IMR-90 (cell line): ENCODE results near the gene GGT5. TPM values are rescaled to one million over a fixed set of nuclear protein-coding genes. Genes with fewer than 3 reads are reported as not detected.

Experiments
- ATAC-seq: fragments of 200-7000 bp; cut with Tn5 transposase; 2 replicates; pipeline ENCODE4 v1.9.1; 2020; ENCODE audit warnings: low read depth, mild to moderate bottlenecking, moderate library complexity
- BruUV-seq: library from RNA; stranded (reverse); fragments of 400-500 nt; replicated peaks from 2 replicates; lab custom pipeline; 2021; lab: Mats Ljungman, UMichigan
- CTCF ChIA-PET: fragments of 300-600 bp; formaldehyde crosslinking; extraction: SDS; loops from one replicate; lab custom pipeline; 2021; ENCODE audit warnings: antibody characterized with exemption; lab: Yijun Ruan, JAX
- POLR2A ChIA-PET: fragments of 300-600 bp; sonication (Branson Sonifier 250); formaldehyde crosslinking; loops from one replicate; lab custom pipeline; 2022; ENCODE audit warnings: antibody characterized with exemption; ENCODE audit not compliant: unreplicated experiment; lab: Charles Lee
- DNase-seq: peaks from one replicate; pipeline ENCODE4 v3.0.0; 2013
- H2AFZ ChIP-seq: replicated peaks from 2 replicates; pipeline ENCODE3; 2013; ENCODE audit warnings: low read length, mild to moderate bottlenecking; ENCODE audit not compliant: poor library complexity
- H2AK5ac ChIP-seq: 2 replicates; pipeline ENCODE4 v1.6.1; 2013; ENCODE audit warnings: low read depth, low read length, inconsistent platforms
- H2AK9ac ChIP-seq: replicated peaks from 2 replicates; pipeline ENCODE3; 2013; ENCODE audit warnings: mild to moderate bottlenecking, low read depth, low read length, moderate library complexity; ENCODE audit not compliant: poor library complexity
- H2BK120ac ChIP-seq: 2 replicates; pipeline ENCODE4 v1.6.1; 2013; ENCODE audit warnings: low read depth, low read length, inconsistent platforms
- H2BK15ac ChIP-seq: 3 replicates; pipeline ENCODE4 v1.6.1; 2013; ENCODE audit warnings: low read depth, low read length, inconsistent platforms
- H2BK20ac ChIP-seq: 2 replicates; pipeline ENCODE4 v1.6.1; 2013; ENCODE audit warnings: low read depth, mild to moderate bottlenecking, inconsistent platforms, low read length, moderate library complexity
- H2BK5ac ChIP-seq: 2 replicates; pipeline ENCODE4 v1.6.1; 2013; ENCODE audit warnings: mild to moderate bottlenecking, low read depth, low read length, inconsistent platforms; ENCODE audit not compliant: poor library complexity, severe bottlenecking
- H3K14ac ChIP-seq: replicated peaks from 2 replicates; pipeline ENCODE4 v1.6.1; 2013; ENCODE audit warnings: low read depth, low read length, inconsistent platforms
- H3K18ac ChIP-seq: 2 replicates; pipeline ENCODE4 v1.6.1; 2013; ENCODE audit warnings: low read depth, low read length, control low read depth
- H3K23ac ChIP-seq: 2 replicates; pipeline ENCODE4 v1.6.1; 2013; ENCODE audit warnings: low read depth, low read length, inconsistent platforms
- H3K27ac ChIP-seq: 2 replicates; pipeline ENCODE4 v1.5.1; 2013; ENCODE audit warnings: mild to moderate bottlenecking, control low read depth, low read length; ENCODE audit not compliant: insufficient read depth
- H3K27me3 ChIP-seq: 2 replicates; pipeline ENCODE4 v1.6.1; 2013; ENCODE audit warnings: low read length; ENCODE audit not compliant: control insufficient read depth, insufficient read depth
- H3K36me3 ChIP-seq: 2 replicates; pipeline ENCODE4 v1.6.1; 2013; ENCODE audit warnings: low read length, mixed read lengths; ENCODE audit not compliant: control insufficient read depth, insufficient read depth
- H3K4ac ChIP-seq: 2 replicates; pipeline ENCODE4 v1.6.1; 2013; ENCODE audit warnings: low read depth, low read length, inconsistent platforms
- H3K4me1 ChIP-seq: 2 replicates; pipeline ENCODE4 v1.6.1; 2013; ENCODE audit warnings: low read length, mixed read lengths; ENCODE audit not compliant: control insufficient read depth, insufficient read depth
- H3K4me2 ChIP-seq: 2 replicates; pipeline ENCODE4 v1.6.1; 2013; ENCODE audit warnings: low read depth, mild to moderate bottlenecking, control low read depth, low read length, moderate library complexity
- H3K4me3 ChIP-seq: 2 replicates; pipeline ENCODE4 v1.5.1; 2013; ENCODE audit warnings: low read depth, mild to moderate bottlenecking, control low read depth, low read length, moderate library complexity; ENCODE audit not compliant: insufficient read depth
- H3K56ac ChIP-seq: 2 replicates; pipeline ENCODE4 v1.6.1; 2013; ENCODE audit warnings: low read length, inconsistent platforms; ENCODE audit not compliant: insufficient read depth; ENCODE audit errors: extremely low read depth
- H3K79me1 ChIP-seq, 2 experiments: 2 replicates each; pipeline ENCODE4 v1.6.1; 2013; ENCODE audit warnings: low read length in 2 of 2, inconsistent platforms in 1 of 2, low read depth in 1 of 2
- H3K9ac ChIP-seq: 2 replicates; pipeline ENCODE4 v1.6.1; 2013; ENCODE audit warnings: low read depth, low read length, control low read depth
- H3K9me1 ChIP-seq: 2 replicates; pipeline ENCODE4 v1.6.1; 2013; ENCODE audit warnings: low read length, inconsistent platforms; ENCODE audit not compliant: insufficient read depth
- H3K9me3 ChIP-seq: 2 replicates; pipeline ENCODE4 v1.6.1; 2013; ENCODE audit warnings: low read length; ENCODE audit not compliant: control insufficient read depth, insufficient read depth
- H4K20me1 ChIP-seq: 2 replicates; pipeline ENCODE4 v1.6.1; 2013; ENCODE audit warnings: low read length, inconsistent platforms; ENCODE audit not compliant: insufficient read depth
- H4K5ac ChIP-seq: 2 replicates; pipeline ENCODE4 v1.6.1; 2013; ENCODE audit warnings: mild to moderate bottlenecking, low read depth, low read length, control low read depth
- H4K8ac ChIP-seq, 2 experiments: 2 replicates each; pipeline ENCODE4 v1.6.1; 2013; ENCODE audit warnings: low read depth in 2 of 2, low read length in 2 of 2, control low read depth in 1 of 2, inconsistent platforms in 1 of 2
- H4K91ac ChIP-seq: 2 replicates; pipeline ENCODE4 v1.6.1; 2013; ENCODE audit warnings: low read depth, low read length, inconsistent platforms; ENCODE audit not compliant: insufficient read depth
- BHLHE40 ChIP-seq: fragments of 150-350 bp; IDR thresholded peaks from 2 replicates; pipeline ENCODE4 v1.6.1; 2016; ENCODE audit warnings: mild to moderate bottlenecking, low read depth, low read length
- CEBPB ChIP-seq: IDR thresholded peaks from 2 replicates; pipeline ENCODE4 v1.6.1; 2012; ENCODE audit warnings: low read depth, low read length, improper control_type of control experiment
- FOS ChIP-seq: fragments of 150-350 bp; IDR thresholded peaks from 2 replicates; pipeline ENCODE4 v1.6.1; 2016; ENCODE audit warnings: low read depth, low read length
- MAZ ChIP-seq: IDR thresholded peaks from 2 replicates; pipeline ENCODE4 v1.6.1; 2012; ENCODE audit warnings: low read depth, mild to moderate bottlenecking, low read length, improper control_type of control experiment, moderate library complexity, borderline replicate concordance
- MXI1 ChIP-seq: IDR thresholded peaks from 2 replicates; pipeline ENCODE4 v1.6.1; 2012; ENCODE audit warnings: low read depth, mild to moderate bottlenecking, low read length, moderate library complexity, borderline replicate concordance
- NFE2L2 ChIP-seq: fragments of 150-350 bp; IDR thresholded peaks from 2 replicates; pipeline ENCODE4 v1.6.1; 2016; ENCODE audit warnings: low read depth, mild to moderate bottlenecking, low read length
- POLR2A ChIP-seq: IDR thresholded peaks from 2 replicates; pipeline ENCODE4 v1.6.1; 2012; ENCODE audit warnings: mild to moderate bottlenecking, low read depth, low read length
- RAD21 ChIP-seq: IDR thresholded peaks from 2 replicates; pipeline ENCODE4 v1.6.1; 2012; ENCODE audit warnings: low read length, improper control_type of control experiment
- RCOR1 ChIP-seq: IDR thresholded peaks from 2 replicates; pipeline ENCODE4 v1.6.1; 2012; ENCODE audit warnings: mild to moderate bottlenecking, low read length, improper control_type of control experiment; ENCODE audit not compliant: insufficient replicate concordance
- RFX5 ChIP-seq: IDR thresholded peaks from 2 replicates; pipeline ENCODE4 v1.8.0; 2012; ENCODE audit warnings: low read depth, mild to moderate bottlenecking, low read length, moderate library complexity
- SMC3 ChIP-seq: fragments of 150-350 bp; IDR thresholded peaks from 2 replicates; pipeline ENCODE4 v1.6.1; 2016; ENCODE audit warnings: low read depth, mild to moderate bottlenecking, antibody characterized with exemption, low read length, moderate library complexity
- WGBS, 2 experiments: methylation state at CpG; one replicate each; pipeline versions ENCODE4 v1.1.5 to v1.1.7; 2013; ENCODE audit warnings: missing lambda C conversion rate in 2 of 2; ENCODE audit not compliant: insufficient read length in 1 of 2; ENCODE audit errors: extremely low coverage in 2 of 2; 5-methylcytosine and 5-hydroxymethylcytosine counted together
- dilution Hi-C: fragments of 300-500 bp; cut with HindIII; formaldehyde crosslinking; loops from one replicate; pipeline ENCODE4 v1.14.3; 2018; ENCODE audit warnings: low sequenced_read_pairs; ENCODE audit not compliant: unreplicated experiment
- in situ Hi-C: fragments of 300-500 bp; cut with MboI; formaldehyde crosslinking; loops from 3 replicates; pipeline ENCODE4 v1.14.3; 2019; ENCODE audit warnings: low sequenced_read_pairs, inconsistent platforms, mixed read lengths
- intact Hi-C: fragments of 100-400 bp; cut with micrococcal nuclease; formaldehyde crosslinking; loops from 2 replicates; pipeline ENCODE4 v1.10.0; 2022
- polyA plus RNA-seq, 3 experiments: library from polyadenylated mRNA; depleted of rRNA; stranded (reverse); fragments of >200 nt; gene quantifications; 2 replicates each; pipeline ENCODE4 v1.2.3, GENCODE V29; 2012; ENCODE audit warnings: low replicate concordance in 1 of 3
- total RNA-seq: library from RNA; depleted of rRNA; stranded (reverse); fragments of >200 nt; gene quantifications from 2 replicates; pipeline ENCODE4 v1.2.3, GENCODE V29; 2012
- TF ChIP-seq, protein P1 (sequence below): fragments of 150-350 bp; IDR thresholded peaks from 2 replicates; pipeline ENCODE4 v1.6.1; 2017; ENCODE audit warnings: mild to moderate bottlenecking, antibody characterized with exemption, low read length, low read depth
- TF ChIP-seq, protein P2 (sequence below): conservative IDR thresholded peaks from 2 replicates; pipeline ENCODE4 v1.5.1; 2012; ENCODE audit warnings: mild to moderate bottlenecking, low read depth, low read length, improper control_type of control experiment
- TF ChIP-seq, protein P3 (sequence below): fragments of 150-350 bp; IDR thresholded peaks from 2 replicates; pipeline ENCODE4 v1.6.1; 2016; ENCODE audit warnings: low read depth, mild to moderate bottlenecking, low read length, moderate library complexity, borderline replicate concordance

Gene GGT5
- total and polyA plus RNA-seq, 2 of the 4 experiments (the other 2 are of a cell fraction): 0.18 to 5.8 TPM

DNA sequence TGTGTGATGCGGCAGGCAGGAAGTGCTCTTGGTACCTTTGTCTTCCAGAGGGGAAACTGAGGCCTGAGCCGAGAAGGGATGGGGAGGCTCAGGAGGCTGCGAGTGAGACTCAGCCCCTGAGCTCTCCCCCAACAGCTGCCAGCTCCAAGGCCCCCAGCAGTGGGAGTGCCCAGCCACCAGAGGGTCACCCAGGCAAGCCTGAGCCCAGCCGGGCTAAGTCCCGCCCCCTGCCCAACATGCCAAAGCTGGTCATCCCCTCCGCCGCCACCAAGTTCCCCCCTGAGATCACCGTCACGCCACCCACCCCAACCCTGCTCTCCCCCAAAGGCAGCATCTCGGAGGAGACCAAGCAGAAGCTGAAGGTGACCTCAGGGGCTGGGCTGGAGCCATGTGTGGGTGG, 67.4 kb downstream of the GGT5 start:
- Histone ChIP-seq H2AK9ac (peak overlapping the region; percentile 26), H3K4me1 (no peaks in the 10 kb centered on the region), H3K9me3 (no peaks in the 10 kb centered on the region), H3K23ac (no peak overlapping the region), H2BK15ac (no peak overlapping the region), H3K18ac (no peak overlapping the region), H3K56ac (no peak overlapping the region), H3K4ac (no peak overlapping the region), H4K5ac (no peak overlapping the region), H2BK120ac (no peak overlapping the region), H3K27me3 (no peaks in the 10 kb centered on the region), H3K14ac (no peak overlapping the region), H3K27ac (no peak overlapping the region), H4K20me1 (peaks cover 15% of the 10 kb centered on the region; the same call in 1 of the 2 replicates), H3K9ac (no peak overlapping the region), H3K36me3 (peaks cover 28% of the 10 kb centered on the region), H4K8ac (no peak overlapping the region), H4K91ac (no peak overlapping the region), H3K4me3 (no peak overlapping the region), H2BK20ac (no peak overlapping the region), H3K4me2 (no peak overlapping the region), H2AK5ac (no peak overlapping the region), H2AFZ (no peak overlapping the region), H2BK5ac (no peak overlapping the region), H3K9me1 (no peaks in the 10 kb centered on the region), H3K79me1 (peaks cover 0 to 4% of the 10 kb centered on the region in 2 experiments; a peak in 1 of 4 replicates)
- dilution Hi-C loops (no loop called here), intact Hi-C loops (loop anchor here (10.0 kb wide), 1 partner anchor 193 kb away; the partner anchor contains the start of gene GSTT2), in situ Hi-C loops (no loop called here)
- no CpG with 5 or more reads among the region's 10 CpGs for WGBS, 2 experiments
- ChIA-PET CTCF (no interaction called here), POLR2A (no interaction called here)
- ATAC-seq (no peak), DNase-seq (no peak)
- no TSS peak for BruUV-seq
- TF ChIP-seq, protein P1, sequence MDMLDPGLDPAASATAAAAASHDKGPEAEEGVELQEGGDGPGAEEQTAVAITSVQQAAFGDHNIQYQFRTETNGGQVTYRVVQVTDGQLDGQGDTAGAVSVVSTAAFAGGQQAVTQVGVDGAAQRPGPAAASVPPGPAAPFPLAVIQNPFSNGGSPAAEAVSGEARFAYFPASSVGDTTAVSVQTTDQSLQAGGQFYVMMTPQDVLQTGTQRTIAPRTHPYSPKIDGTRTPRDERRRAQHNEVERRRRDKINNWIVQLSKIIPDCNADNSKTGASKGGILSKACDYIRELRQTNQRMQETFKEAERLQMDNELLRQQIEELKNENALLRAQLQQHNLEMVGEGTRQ: no peak
- TF ChIP-seq RFX5 (no peak), FOS (no peak), RAD21 (no peak), BHLHE40 (no peak), MXI1 (no peak), CEBPB (no peak), POLR2A (no peak), RCOR1 (no peak), SMC3 (no peak), NFE2L2 (no peak), MAZ (no peak)
- TF ChIP-seq, protein P2, sequence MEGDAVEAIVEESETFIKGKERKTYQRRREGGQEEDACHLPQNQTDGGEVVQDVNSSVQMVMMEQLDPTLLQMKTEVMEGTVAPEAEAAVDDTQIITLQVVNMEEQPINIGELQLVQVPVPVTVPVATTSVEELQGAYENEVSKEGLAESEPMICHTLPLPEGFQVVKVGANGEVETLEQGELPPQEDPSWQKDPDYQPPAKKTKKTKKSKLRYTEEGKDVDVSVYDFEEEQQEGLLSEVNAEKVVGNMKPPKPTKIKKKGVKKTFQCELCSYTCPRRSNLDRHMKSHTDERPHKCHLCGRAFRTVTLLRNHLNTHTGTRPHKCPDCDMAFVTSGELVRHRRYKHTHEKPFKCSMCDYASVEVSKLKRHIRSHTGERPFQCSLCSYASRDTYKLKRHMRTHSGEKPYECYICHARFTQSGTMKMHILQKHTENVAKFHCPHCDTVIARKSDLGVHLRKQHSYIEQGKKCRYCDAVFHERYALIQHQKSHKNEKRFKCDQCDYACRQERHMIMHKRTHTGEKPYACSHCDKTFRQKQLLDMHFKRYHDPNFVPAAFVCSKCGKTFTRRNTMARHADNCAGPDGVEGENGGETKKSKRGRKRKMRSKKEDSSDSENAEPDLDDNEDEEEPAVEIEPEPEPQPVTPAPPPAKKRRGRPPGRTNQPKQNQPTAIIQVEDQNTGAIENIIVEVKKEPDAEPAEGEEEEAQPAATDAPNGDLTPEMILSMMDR: no peak
- TF ChIP-seq, protein P3, sequence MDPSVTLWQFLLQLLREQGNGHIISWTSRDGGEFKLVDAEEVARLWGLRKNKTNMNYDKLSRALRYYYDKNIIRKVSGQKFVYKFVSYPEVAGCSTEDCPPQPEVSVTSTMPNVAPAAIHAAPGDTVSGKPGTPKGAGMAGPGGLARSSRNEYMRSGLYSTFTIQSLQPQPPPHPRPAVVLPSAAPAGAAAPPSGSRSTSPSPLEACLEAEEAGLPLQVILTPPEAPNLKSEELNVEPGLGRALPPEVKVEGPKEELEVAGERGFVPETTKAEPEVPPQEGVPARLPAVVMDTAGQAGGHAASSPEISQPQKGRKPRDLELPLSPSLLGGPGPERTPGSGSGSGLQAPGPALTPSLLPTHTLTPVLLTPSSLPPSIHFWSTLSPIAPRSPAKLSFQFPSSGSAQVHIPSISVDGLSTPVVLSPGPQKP: no peak
